Hepatocyte (in vitro differentiated cells): ENCODE data around the gene LGR4. TPM values are rescaled to one million over a fixed set of nuclear protein-coding genes. Genes with fewer than 3 reads are reported as not detected.

Source experiments
- DNase-seq: peaks from one replicate; pipeline ENCODE4 v3.0.0-alpha.2; 2016; ENCODE audit warnings: low spot score
- H2AFZ ChIP-seq: fragments of 200-600 bp; sonication (generic); 2 replicates; pipeline ENCODE4 v1.6.0; 2016; ENCODE audit warnings: antibody characterized with exemption, mild to moderate bottlenecking
- H3K27ac ChIP-seq: fragments of 200-600 bp; sonication (generic); 2 replicates; pipeline ENCODE4 v1.5.1; 2016; ENCODE audit warnings: mild to moderate bottlenecking
- H3K27me3 ChIP-seq: fragments of 200-600 bp; sonication (generic); 2 replicates; pipeline ENCODE4 v1.6.1; 2016
- H3K36me3 ChIP-seq: fragments of 200-600 bp; sonication (generic); replicated peaks from 2 replicates; pipeline ENCODE4 v1.5.1; 2016; ENCODE audit warnings: low read depth; ENCODE audit not compliant: insufficient read depth
- H3K4me1 ChIP-seq: fragments of 200-600 bp; sonication (generic); 2 replicates; pipeline ENCODE4 v1.5.1; 2016; ENCODE audit warnings: mild to moderate bottlenecking, moderate library complexity; ENCODE audit not compliant: insufficient read depth
- H3K4me2 ChIP-seq: fragments of 200-600 bp; sonication (generic); 2 replicates; pipeline ENCODE4 v1.6.0; 2016
- H3K4me3 ChIP-seq: fragments of 200-600 bp; sonication (generic); 2 replicates; pipeline ENCODE4 v1.5.1; 2016; ENCODE audit warnings: mild to moderate bottlenecking
- H3K79me2 ChIP-seq: fragments of 200-600 bp; sonication (generic); 2 replicates; pipeline ENCODE4 v1.6.0; 2017; ENCODE audit warnings: mild to moderate bottlenecking
- H3K9me2 ChIP-seq: fragments of 200-600 bp; sonication (generic); replicated peaks from 2 replicates; pipeline ENCODE4 v1.6.0; 2017; ENCODE audit warnings: mild to moderate bottlenecking; ENCODE audit not compliant: insufficient read depth
- H3K9me3 ChIP-seq: fragments of 200-600 bp; sonication (generic); 2 replicates; pipeline ENCODE4 v1.5.1; 2016; ENCODE audit warnings: low read depth, mild to moderate bottlenecking
- H4K20me1 ChIP-seq: fragments of 200-600 bp; sonication (generic); 2 replicates; pipeline ENCODE4 v1.6.0; 2016; ENCODE audit warnings: mild to moderate bottlenecking; ENCODE audit not compliant: insufficient read depth, poor library complexity, severe bottlenecking
- EZH2 ChIP-seq: fragments of 200-600 bp; sonication (generic); IDR thresholded peaks from 2 replicates; pipeline ENCODE4 v1.6.1; 2016; ENCODE audit warnings: antibody characterized with exemption, mild to moderate bottlenecking, borderline replicate concordance
- EZH2phosphoT487 ChIP-seq: fragments of 200-600 bp; sonication (generic); IDR thresholded peaks from one replicate; pipeline ENCODE4 v1.6.1; 2018; ENCODE audit warnings: antibody characterized with exemption, mild to moderate bottlenecking, low read depth, moderate library complexity; ENCODE audit not compliant: unreplicated experiment, severe bottlenecking
- WGBS: methylation state at CpG from one replicate; pipeline ENCODE4 v1.1.6; 2016; ENCODE audit warnings: low lambda C conversion rate; ENCODE audit errors: missing lambda C conversion rate; 5-methylcytosine and 5-hydroxymethylcytosine counted together
- polyA plus RNA-seq: library from polyadenylated mRNA; unstranded; fragments of >200 nt; fragmentation: Nextera tagmentation; extraction: Ambion mirVana; gene quantifications from 2 replicates; pipeline ENCODE4 v1.2.1, GENCODE V29; 2016
- total RNA-seq: library from RNA; depleted of rRNA; stranded (reverse); fragments of >200 nt; gene quantifications from 2 replicates; pipeline ENCODE4 v1.2.3, GENCODE V29; 2014
- TF ChIP-seq, protein P1 (sequence below): fragments of 200-600 bp; sonication (generic); IDR thresholded peaks from 2 replicates; pipeline ENCODE4 v1.5.1; 2016; ENCODE audit warnings: antibody characterized with exemption, mild to moderate bottlenecking; ENCODE audit not compliant: poor library complexity

The LGR4 gene
- total and polyA plus RNA-seq, 2 experiments from 2014 or later: 27.2 to 115 TPM

DNA sequence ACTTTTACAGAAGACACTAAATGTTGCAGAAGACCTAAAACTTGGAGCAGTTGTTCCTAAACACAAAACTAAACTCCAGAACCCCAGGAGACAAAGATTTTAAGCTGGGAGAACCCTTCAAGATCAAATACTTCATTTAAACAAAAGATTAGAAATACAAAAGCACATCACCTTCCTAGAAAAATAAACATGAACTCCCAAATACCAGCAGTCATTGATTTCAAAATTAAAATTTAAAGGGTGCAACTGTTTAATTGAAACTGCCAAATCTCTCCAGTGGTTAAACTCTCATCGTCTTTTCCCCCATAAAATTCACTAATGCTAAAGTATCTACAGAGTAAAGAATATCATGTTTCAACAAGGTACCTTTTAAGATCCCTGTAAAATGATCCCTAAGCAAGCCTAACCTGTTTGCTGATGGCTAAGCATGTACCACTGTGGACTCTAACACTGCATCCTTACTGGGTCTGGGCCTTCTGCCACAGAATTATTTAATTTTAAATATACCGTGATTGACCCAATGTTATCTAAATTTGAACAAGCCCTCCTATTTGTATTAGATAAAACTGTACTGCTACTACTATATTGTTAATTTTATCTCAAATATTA, 55.9 kb downstream of the LGR4 start:
- no peak overlapping the region for H3K4me2 ChIP-seq
- no peak overlapping the region for H3K27ac ChIP-seq
- H3K36me3 ChIP-seq: no peaks in the 10 kb centered on the region
- H3K9me2 ChIP-seq: no peaks in the 10 kb centered on the region
- no peaks in the 10 kb centered on the region for H3K27me3 ChIP-seq
- no peak overlapping the region for H2AFZ ChIP-seq
- WGBS: 52% methylated on average over 2 of the region's 2 CpGs
- no peaks in the 10 kb centered on the region for H3K9me3 ChIP-seq
- peaks cover 10% of the 10 kb centered on the region for H3K4me1 ChIP-seq
- DNase-seq: no peak
- no peak for TF ChIP-seq EZH2phosphoT487
- no peak for TF ChIP-seq EZH2
- TF ChIP-seq, protein P1, sequence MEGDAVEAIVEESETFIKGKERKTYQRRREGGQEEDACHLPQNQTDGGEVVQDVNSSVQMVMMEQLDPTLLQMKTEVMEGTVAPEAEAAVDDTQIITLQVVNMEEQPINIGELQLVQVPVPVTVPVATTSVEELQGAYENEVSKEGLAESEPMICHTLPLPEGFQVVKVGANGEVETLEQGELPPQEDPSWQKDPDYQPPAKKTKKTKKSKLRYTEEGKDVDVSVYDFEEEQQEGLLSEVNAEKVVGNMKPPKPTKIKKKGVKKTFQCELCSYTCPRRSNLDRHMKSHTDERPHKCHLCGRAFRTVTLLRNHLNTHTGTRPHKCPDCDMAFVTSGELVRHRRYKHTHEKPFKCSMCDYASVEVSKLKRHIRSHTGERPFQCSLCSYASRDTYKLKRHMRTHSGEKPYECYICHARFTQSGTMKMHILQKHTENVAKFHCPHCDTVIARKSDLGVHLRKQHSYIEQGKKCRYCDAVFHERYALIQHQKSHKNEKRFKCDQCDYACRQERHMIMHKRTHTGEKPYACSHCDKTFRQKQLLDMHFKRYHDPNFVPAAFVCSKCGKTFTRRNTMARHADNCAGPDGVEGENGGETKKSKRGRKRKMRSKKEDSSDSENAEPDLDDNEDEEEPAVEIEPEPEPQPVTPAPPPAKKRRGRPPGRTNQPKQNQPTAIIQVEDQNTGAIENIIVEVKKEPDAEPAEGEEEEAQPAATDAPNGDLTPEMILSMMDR: no peak
- no peak overlapping the region for H3K4me3 ChIP-seq
- H3K79me2 ChIP-seq: peaks cover 99% of the 10 kb centered on the region
- peaks cover 6% of the 10 kb centered on the region for H4K20me1 ChIP-seq

DNA sequence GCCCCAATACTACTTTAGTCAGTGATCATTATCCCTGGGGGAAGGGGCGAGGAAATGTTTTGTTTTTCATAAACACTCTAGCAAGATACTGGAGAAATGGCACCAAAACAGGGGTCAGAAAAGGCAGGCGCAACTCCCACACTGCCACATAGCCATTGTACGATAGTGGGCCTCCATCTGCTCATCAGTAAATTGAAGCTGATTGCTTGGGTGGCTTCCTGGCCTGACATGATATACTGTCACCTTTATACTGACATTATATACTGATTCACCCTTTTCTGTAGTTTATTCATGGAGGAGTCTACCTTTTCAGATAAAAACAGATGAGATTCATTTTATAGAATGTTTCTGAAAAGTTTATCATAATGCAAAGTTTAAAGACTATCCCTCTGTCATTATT, 57.9 kb downstream of the LGR4 start:
- DNase-seq: no peak
- Histone ChIP-seq H3K9me3 (no peaks in the 10 kb centered on the region), H3K79me2 (peaks cover 100% of the 10 kb centered on the region), H3K9me2 (no peaks in the 10 kb centered on the region), H3K27me3 (no peaks in the 10 kb centered on the region), H3K36me3 (no peaks in the 10 kb centered on the region), H3K4me3 (no peak overlapping the region), H3K4me1 (no peaks in the 10 kb centered on the region), H3K27ac (no peak overlapping the region), H2AFZ (no peak overlapping the region), H4K20me1 (peaks cover 6% of the 10 kb centered on the region), H3K4me2 (no peak overlapping the region)
- no peak for TF ChIP-seq EZH2
- no peak for TF ChIP-seq EZH2phosphoT487
- TF ChIP-seq, protein P1: no peak
- 88% methylated on average over 3 of the region's 3 CpGs for WGBS

DNA sequence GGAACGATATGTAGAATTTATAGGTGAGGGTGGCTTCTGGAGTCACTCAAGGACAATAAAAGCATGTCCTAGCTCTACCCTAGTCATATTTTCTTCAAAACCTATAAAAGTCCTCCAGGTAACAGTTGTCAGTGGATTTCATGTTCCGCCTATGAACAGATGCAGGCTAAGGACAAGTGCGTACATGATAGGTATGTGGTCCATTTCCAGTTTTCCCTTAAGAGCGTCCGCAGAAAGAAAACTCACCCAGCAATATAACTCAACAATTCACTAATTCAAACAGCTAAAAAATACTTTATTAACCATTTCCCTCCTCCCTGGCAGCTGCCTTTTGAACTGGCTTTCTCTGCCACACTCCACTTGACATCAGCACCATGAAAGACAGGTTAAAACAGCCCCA, 59.4 kb downstream of the LGR4 start:
- H3K4me3 ChIP-seq: no peak overlapping the region
- WGBS: 83% methylated on average over 5 of the region's 5 CpGs
- TF ChIP-seq, protein P1: no peak
- no peak for TF ChIP-seq EZH2phosphoT487
- TF ChIP-seq EZH2: no peak
- no peaks in the 10 kb centered on the region for H3K36me3 ChIP-seq
- peaks cover 98% of the 10 kb centered on the region for H3K79me2 ChIP-seq
- H3K4me2 ChIP-seq: no peak overlapping the region
- H4K20me1 ChIP-seq: peaks cover 6% of the 10 kb centered on the region
- H3K4me1 ChIP-seq: no peaks in the 10 kb centered on the region
- no peaks in the 10 kb centered on the region for H3K9me3 ChIP-seq
- no peaks in the 10 kb centered on the region for H3K9me2 ChIP-seq
- H3K27me3 ChIP-seq: no peaks in the 10 kb centered on the region
- H2AFZ ChIP-seq: no peak overlapping the region
- no peak for DNase-seq
- H3K27ac ChIP-seq: no peak overlapping the region
